Muscle layer of duodenum (tissue), 2 donors: ENCODE data around the gene VTI1A.

Source experiments
- H3K27ac ChIP-seq: one replicate; pipeline ENCODE4 v1.7.0; 2013; ENCODE audit warnings: mild to moderate bottlenecking, low read length
- H3K27me3 ChIP-seq: one replicate; pipeline ENCODE4 v1.7.0; 2013; ENCODE audit warnings: low read depth, mild to moderate bottlenecking, control low read depth, low read length
- H3K36me3 ChIP-seq, 2 donors: one replicate each; pipeline ENCODE4 v1.7.0; 2013; ENCODE audit warnings: low read length in 2 of 2, control low read depth in 1 of 2, mild to moderate bottlenecking in 1 of 2; ENCODE audit not compliant: insufficient read depth in 2 of 2, control insufficient read depth in 1 of 2
- H3K4me1 ChIP-seq, 2 donors: one replicate each; pipeline ENCODE4 v1.7.0; 2013; ENCODE audit warnings: low read length in 2 of 2, mild to moderate bottlenecking in 2 of 2, control low read depth in 1 of 2, moderate library complexity in 1 of 2; ENCODE audit not compliant: insufficient read depth in 2 of 2, control insufficient read depth in 1 of 2
- H3K4me3 ChIP-seq, 2 donors: one replicate each; pipeline ENCODE4 v1.7.0; 2013; ENCODE audit warnings: low read length in 2 of 2, low read depth in 1 of 2, mild to moderate bottlenecking in 1 of 2
- H3K9me3 ChIP-seq, 2 donors: one replicate each; pipeline ENCODE4 v1.7.0; 2013; ENCODE audit warnings: low read length in 2 of 2, control low read depth in 1 of 2, mild to moderate bottlenecking in 1 of 2; ENCODE audit not compliant: control insufficient read depth in 1 of 2
- donor health status: healthy.

VTI1A gene

DNA sequence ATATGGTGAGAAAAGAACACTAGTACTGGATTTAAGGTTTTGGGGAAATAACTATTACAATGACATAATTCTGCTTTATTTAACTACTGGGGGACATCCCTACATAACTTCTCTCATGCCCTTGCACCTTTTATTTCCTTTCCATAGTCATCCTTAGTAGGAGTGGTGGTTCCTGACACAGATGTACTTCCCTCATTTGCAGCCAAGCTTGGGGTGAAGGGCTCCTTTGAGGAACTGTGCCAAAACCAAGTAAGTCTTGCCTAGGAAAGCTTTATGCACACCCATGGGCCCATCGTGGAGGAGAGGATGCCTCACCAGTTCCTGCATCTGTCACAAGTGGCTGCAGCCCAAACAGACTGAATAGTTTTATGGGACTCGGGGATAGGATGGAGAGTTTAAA is 20.9 kb upstream of the VTI1A start:
- Histone ChIP-seq H3K9me3 (no peaks in the 10 kb centered on the region), H3K4me1 (no peaks in the 10 kb centered on the region), H3K27me3 (no peaks in the 10 kb centered on the region), H3K27ac (no peak overlapping the region), H3K36me3 (peaks cover 46 to 58% of the 10 kb centered on the region in 2 donors), H3K4me3 (no peak overlapping the region)

DNA sequence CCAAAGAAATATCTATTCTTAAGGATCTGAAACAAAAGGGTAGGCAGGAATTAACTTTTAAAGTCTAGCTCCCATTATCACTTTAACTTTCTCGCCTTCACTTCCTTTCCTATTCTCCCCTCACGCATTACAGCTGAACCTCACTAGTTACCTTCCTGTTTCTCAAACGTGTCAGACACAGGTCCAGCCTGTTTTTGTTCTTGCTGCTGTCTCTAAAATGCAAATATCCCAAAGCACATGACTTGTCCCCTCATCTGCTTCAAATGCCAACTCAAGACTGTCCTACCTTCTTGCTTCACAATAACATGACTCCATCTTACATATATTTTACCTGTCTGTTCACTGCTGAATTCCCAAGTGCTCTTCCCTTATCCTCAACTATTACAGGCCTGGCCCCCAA is 17.9 kb upstream of the VTI1A start:
- no peaks in the 10 kb centered on the region for H3K4me1 ChIP-seq
- H3K4me3 ChIP-seq, result no peak overlapping the region
- H3K27me3 ChIP-seq, result no peaks in the 10 kb centered on the region
- H3K36me3 ChIP-seq, result peaks cover 60 to 62% of the 10 kb centered on the region in 2 donors
- H3K27ac ChIP-seq, result no peak overlapping the region
- no peaks in the 10 kb centered on the region for H3K9me3 ChIP-seq

DNA sequence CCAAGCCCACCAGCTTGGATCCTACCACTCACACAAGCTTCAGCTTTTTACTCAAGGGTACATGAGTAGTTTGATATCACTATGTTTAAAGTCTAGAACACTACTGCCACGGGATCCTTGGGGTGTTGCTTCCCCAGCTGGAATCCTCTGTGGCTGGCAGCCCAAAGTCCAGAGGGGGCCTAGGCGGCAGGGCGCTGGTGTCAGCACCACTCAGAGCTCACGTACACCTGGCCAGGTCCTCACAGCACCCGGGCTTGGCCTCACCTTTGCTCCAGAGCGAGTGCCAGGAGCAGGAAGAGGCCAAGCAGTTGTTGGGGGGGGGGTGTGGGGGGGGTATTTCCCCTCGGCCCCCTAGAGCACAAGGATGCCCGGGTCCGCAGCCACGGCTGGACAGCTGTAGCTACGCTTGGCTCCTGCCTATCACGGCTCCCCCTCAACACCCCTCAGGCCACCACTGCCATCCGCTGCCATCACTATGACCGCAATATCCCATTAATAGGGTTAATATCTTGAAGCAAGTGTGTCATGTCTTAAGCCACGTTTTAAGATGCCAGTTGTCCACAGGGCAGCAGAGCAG is 17.3 kb upstream of the VTI1A start:
- no peak overlapping the region for H3K4me3 ChIP-seq
- no peaks in the 10 kb centered on the region for H3K9me3 ChIP-seq
- no peaks in the 10 kb centered on the region for H3K4me1 ChIP-seq
- no peak overlapping the region for H3K27ac ChIP-seq
- H3K36me3 ChIP-seq, result peaks cover 66% of the 10 kb centered on the region in 2 donors
- no peaks in the 10 kb centered on the region for H3K27me3 ChIP-seq

DNA sequence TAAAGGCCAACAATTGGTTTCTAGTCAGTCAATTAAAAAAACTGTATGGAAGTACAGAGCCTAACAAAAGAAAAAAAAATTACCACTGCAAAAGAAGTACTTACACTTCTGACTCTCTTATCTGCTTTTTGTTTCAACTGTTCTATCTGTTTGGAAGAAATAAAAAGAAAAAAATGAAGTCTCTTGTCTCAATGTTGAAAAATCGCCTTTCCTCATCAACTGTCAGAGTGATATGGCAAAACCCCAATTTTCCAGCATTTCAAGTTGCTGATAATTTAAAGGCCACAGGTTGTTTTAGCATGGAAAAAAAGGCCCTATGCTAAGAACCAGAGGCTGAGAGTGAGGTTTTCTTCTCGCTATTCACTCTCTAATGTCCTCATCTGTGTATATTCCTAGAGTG is 13.9 kb upstream of the VTI1A start:
- Histone ChIP-seq H3K4me1 (no peaks in the 10 kb centered on the region), H3K27me3 (no peaks in the 10 kb centered on the region), H3K4me3 (no peak overlapping the region), H3K36me3 (peaks cover 62 to 82% of the 10 kb centered on the region in 2 donors), H3K27ac (no peak overlapping the region), H3K9me3 (no peaks in the 10 kb centered on the region)

DNA sequence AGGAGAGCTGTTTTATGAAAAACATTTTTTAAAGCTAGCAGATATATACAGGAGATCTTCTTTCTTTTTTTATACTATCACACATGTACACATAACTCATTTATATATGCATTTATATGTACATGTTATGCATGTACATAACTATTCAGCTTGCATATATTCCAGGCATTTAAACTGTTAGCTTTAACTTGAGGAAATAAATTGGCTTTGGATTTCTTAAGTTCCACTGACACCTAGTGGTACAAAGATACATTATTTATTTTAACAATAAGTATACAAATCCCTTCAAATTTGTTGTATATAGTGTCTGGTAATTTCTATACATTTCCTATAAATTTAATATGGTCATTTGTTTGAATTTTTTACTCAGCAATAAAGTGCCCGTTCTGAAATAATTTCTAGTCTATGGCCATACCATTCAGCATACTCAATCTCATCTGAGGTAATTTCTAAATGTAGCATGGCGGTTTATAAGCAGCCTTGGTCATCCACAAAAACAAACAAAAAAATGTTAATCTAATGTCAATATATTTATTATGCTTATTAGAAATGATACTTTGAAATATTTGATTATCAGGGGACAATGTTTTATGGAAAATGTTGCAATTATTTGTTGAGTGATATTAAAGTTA is 11.9 kb upstream of the VTI1A start:
- Histone ChIP-seq H3K27me3 (no peaks in the 10 kb centered on the region), H3K27ac (no peak overlapping the region), H3K4me3 (no peak overlapping the region), H3K36me3 (peaks cover 59 to 74% of the 10 kb centered on the region in 2 donors), H3K4me1 (no peaks in the 10 kb centered on the region), H3K9me3 (no peaks in the 10 kb centered on the region)

DNA sequence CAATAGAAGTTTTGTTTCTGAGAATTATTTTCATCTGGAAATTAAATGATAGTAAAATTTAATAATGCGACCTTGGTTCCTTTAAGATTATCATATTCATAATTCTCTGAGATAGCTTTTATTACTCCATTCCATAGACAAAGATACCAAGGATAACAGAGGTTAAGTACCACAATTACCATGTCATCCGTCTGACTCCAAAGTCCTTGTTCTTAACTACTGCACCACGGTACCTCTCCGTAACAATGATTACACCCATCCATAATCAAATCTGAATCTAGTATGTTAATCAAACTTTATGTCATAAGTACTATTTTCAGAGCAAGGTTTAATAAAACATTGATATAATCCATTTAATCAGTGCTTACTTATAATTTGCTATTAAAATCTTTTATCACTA is 8.7 kb upstream of the VTI1A start:
- no peak overlapping the region for H3K4me3 ChIP-seq
- H3K9me3 ChIP-seq, result no peaks in the 10 kb centered on the region
- H3K27ac ChIP-seq, result no peak overlapping the region
- H3K36me3 ChIP-seq, result peaks cover 45 to 67% of the 10 kb centered on the region in 2 donors
- peaks cover 0 to 3% of the 10 kb centered on the region in 2 donors for H3K4me1 ChIP-seq
- H3K27me3 ChIP-seq, result no peaks in the 10 kb centered on the region

DNA sequence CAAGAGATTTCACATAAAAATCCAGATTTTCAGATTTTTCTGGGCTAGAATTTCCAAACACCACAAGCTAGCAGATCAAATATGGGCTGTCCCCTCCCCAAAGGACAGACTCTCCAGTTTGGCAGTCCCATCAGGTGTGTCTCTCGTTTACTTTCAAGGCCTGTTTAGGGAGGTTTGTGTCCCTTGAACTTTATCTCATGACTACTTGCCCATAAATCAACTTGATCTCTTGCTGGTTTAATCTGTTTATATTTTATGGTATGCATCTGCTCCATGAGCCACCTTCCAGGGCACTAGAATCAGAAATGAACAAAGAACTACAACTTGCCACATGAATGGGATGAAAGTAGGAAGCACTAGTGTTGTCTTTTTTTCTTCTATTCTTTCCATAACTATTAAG is 5.5 kb upstream of the VTI1A start:
- H3K36me3 ChIP-seq, result peaks cover 36 to 42% of the 10 kb centered on the region in 2 donors
- H3K9me3 ChIP-seq, result no peaks in the 10 kb centered on the region
- H3K4me3 ChIP-seq, result no peak overlapping the region
- peaks cover 0 to 13% of the 10 kb centered on the region in 2 donors for H3K4me1 ChIP-seq
- H3K27me3 ChIP-seq, result no peaks in the 10 kb centered on the region
- H3K27ac ChIP-seq, result no peak overlapping the region

DNA sequence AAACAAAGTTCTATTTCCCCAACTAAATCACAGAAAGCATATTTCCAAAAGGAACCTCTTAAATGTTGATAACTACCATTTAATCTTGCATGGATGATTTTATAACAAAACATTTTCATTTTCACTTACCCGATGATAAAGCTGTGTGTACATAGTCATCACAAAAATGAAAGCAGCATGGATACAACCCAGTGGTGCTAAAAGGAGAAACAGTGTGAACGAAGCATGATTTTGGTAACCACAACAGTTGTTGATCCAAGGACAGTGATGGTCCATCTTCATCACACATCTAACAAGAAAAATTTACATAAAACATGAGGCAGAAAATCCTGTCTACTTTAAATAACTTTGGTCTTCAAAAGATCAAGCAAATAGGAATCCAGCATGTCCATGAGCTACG is 5.0 kb upstream of the VTI1A start:
- H3K36me3 ChIP-seq, result peaks cover 36 to 38% of the 10 kb centered on the region in 2 donors
- H3K4me3 ChIP-seq, result no peak overlapping the region

DNA sequence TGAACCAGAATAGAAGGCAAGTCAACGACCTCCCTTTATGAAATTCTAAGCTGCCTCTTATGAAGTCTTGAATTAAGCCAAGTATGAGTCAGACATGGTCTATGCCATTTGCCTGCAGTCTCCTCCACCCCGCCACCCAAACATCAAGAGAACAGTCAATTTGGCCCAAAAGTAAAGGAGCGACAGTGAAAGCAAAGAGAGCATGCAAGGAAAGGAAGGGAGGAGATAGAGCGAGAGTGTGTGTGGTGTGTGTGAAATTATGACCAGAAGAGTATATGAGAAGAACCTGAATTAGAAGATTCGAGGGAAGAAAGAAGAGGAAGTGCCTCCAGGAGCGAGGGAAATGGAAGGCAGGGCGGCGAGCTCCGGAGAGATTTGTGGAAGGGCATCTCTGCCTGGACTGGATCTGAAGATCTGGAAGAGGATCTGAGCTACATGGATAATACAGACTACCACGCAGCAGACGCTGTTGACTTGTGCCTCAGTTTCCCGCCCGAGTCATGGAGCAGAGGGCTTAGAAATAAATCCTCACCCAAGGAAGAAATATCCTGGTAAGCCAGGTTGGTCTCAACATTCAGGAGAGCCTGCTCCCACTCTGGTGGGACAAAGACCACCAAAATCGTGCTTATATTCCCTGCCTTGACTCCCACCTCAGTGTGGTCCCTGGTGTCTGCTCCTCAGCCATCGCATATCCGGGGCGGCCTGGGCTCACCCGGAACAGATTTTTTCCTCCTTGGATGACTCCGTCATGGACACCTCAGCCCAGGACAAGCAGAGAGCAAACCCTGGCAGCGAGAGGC is 760 bp upstream of the VTI1A start:
- peak overlapping the region; percentile 96 for H3K27ac ChIP-seq
- no peaks in the 10 kb centered on the region for H3K27me3 ChIP-seq
- H3K4me3 ChIP-seq, result peak overlapping the region; percentile 99
- H3K4me1 ChIP-seq, result peaks cover 11 to 28% of the 10 kb centered on the region in 2 donors
- peaks cover 17 to 19% of the 10 kb centered on the region in 2 donors for H3K36me3 ChIP-seq
- no peaks in the 10 kb centered on the region for H3K9me3 ChIP-seq

More for the DNA sequence above, 5.0 kb upstream of the VTI1A start:
- Histone ChIP-seq H3K27ac (no peak overlapping the region), H3K27me3 (no peaks in the 10 kb centered on the region), H3K4me1 (peaks cover 0 to 13% of the 10 kb centered on the region in 2 donors), H3K9me3 (no peaks in the 10 kb centered on the region)

DNA sequence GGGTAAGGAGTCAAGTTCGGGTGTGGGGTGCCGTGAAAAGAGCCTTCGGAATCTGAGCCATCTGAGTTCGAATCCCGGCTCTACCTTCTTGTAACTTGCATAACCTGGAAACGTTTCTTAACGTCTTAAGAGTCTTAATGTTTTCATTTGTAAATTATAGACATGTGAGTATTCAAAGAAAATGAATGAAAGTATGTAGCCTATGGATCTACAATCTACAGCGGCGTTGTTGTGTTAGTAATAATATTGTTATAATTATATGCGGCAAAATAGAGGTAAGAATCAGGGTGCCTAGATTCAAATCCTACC is 559 bp downstream of the VTI1A start:
- H3K9me3 ChIP-seq, result no peaks in the 10 kb centered on the region
- peak overlapping the region; percentile 99 for H3K4me3 ChIP-seq
- H3K36me3 ChIP-seq, result peaks cover 10 to 11% of the 10 kb centered on the region in 2 donors
- peaks cover 11 to 25% of the 10 kb centered on the region in 2 donors for H3K4me1 ChIP-seq
- H3K27ac ChIP-seq, result peak overlapping the region; percentile 96
- no peaks in the 10 kb centered on the region for H3K27me3 ChIP-seq

DNA sequence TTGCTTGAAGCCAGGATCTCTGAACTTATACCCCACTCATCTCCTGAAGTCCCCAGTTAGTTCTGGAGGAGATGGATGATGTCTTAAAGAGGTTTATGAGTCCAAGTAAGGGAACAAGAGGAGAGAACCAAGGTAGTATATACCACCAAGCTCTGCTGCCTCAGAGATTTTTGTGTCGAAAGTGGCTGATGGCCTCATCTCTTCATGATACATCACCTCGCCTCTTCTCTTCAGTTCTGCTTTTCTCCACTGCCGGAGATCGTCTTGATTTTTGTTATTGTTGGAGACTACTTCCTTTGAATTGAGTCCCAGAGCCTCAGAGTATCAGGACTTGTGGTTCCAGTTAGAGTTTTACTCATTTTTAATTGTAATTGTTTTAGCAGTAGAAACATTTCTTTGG is 1.9 kb downstream of the VTI1A start:
- Histone ChIP-seq H3K4me1 (peaks cover 11 to 25% of the 10 kb centered on the region in 2 donors), H3K27me3 (no peaks in the 10 kb centered on the region), H3K4me3 (no peak overlapping the region), H3K27ac (no peak overlapping the region), H3K9me3 (no peaks in the 10 kb centered on the region), H3K36me3 (peaks cover 3 to 10% of the 10 kb centered on the region in 2 donors)
